HG03045 (cell line): ENCODE data around the gene LANCL3.
A peak's percentile ranks its signal among the peaks of the same experiment; 100 is the strongest.
"Not testable (repeated sequence)": the region's sequence is repeated elsewhere in the genome, so short reads cannot be mapped to it uniquely, and the experiment has no call there.

Experiments used
- ATAC-seq: cut with Tn5 transposase; IDR thresholded peaks from one replicate; pipeline ENCODE4 v1.9.1; 2021; ENCODE audit warnings: mild to moderate bottlenecking, moderate library complexity; ENCODE audit not compliant: unreplicated experiment

Gene LANCL3

GRCh38 chrX:37609727-37610126 is 38.3 kb downstream of the LANCL3 start:
- no peak for ATAC-seq

- ATAC-seq: no peak
Measured at GRCh38 chrX:37613933-37614332, 42.5 kb downstream of the LANCL3 start.

- ATAC-seq: no peak
Measured at GRCh38 chrX:37627602-37628001, 56.1 kb downstream of the LANCL3 start.

DNA sequence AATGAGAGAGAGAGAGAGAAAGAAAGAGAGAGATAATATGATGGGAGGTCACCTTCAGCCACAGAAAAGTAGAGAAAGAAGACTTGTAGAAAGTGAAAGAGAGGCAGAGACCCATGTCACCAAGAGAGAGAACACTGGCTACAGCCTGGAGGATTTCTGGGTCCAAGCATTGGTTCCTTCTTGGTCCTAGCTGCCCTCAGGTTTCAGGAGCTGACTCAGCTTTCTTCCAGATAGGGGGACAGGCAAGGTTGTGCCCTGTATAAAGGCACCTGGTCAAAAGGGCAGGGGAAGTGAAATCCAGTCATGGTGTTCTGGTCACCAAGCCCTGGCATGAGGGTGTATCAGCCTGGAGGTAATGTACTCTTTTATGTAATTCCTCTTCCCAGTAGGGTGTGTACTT is 66.6 kb downstream of the LANCL3 start:
- ATAC-seq: no peak

DNA sequence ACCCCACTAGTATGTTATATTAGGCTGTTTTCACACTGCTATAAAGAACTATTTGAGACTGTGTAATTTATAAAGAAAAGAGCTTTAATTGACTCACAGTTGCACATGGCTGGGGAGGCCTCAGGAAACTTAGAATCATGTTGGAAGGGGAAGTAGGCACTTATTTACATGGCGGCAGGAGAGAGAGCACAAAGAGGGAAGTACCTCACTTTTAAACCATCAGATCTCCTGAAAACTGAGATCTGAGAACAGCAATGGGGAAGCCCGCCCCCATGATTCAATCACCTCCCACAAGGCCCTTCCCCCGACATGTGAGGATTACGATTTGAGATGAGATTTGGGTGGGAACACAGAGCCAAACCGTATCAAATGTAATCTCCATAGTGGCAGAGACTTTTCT is 68.7 kb downstream of the LANCL3 start:
- ATAC-seq: no peak

DNA sequence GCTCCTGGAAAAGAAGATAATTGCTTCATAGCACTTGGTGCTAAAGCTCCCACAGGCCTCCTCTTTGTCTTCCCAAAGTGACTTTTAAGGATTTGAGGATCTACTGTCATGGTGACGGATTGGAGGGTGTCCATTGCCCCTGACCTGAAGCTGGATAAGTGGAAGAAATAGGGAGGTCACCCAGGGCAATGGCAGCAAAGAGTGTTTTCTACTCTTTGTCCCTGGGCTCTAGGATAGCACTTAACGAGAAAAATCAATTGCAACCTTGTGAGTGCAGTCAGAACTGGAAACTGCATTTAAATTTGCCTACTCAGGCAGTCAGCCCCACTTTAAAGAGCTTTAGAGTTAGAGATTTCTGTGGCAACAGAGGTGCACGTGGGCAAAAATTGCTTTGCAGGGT is 70.4 kb downstream of the LANCL3 start:
- no peak for ATAC-seq

DNA sequence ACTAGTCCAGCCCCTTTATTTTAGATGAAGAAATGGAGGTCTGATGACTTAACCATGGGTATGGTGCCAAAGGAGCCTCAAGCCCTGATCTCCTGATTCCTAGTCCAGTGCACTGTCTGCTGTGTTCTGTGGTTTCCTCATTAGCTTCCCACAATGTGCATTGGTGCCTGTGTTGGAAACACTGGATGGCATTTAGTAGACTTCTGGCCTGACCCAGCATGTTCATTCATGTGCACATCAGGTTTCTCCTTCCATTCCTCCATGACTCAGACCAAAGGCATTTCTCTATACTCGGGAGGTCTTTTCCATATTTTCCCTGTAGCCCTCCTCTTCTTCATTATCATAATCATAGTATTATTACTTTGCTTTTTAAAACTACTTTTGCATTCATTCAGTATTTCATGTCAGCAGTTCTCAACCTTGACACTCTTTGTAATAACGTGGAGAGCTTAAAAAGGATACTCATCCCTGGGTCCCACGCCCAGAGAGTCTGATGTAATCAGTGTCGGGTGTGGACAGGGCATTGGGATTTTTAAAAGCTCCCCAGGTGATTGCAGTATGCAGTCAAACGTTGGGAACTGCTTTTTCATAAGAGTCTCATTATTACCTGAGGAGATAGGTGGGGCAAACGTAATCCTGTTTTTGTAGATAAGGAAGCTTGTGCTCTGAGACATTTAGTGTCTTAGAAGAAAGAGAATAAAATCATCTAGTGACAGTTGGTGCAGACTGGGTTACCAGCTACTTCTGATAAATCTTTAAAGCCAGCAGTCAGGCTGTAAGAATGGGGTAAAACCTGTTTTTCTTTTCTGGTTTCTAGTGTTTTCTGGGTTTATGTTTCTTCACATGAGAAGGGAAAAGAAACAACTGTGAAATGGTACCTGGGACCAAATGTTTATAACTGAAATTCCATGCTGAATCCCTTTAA is 73.2 kb downstream of the LANCL3 start:
- ATAC-seq: no peak

GRCh38 chrX:37646254-37646653 is 74.8 kb downstream of the LANCL3 start:
- no peak for ATAC-seq

DNA sequence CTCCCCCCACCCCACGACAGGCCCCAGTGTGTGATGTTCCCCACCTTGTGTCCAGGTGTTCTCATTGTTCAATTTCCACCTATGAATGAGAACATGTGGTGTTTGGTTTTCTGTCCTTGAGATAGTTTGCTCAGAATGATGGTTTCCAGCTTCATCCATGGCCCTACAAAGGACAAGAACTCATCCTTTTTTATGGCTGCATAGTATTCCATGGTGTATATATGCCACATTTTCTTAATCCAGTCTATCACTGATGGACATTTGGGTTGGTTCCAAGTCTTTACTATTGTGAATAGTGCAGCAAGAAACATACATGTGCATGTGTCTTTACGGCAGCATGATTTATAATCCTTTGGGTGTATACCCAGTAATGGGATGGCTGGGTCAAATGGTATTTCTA is 79.4 kb downstream of the LANCL3 start:
- not testable (repeated sequence) for ATAC-seq

GRCh38 chrX:37651921-37652452 is 80.5 kb downstream of the LANCL3 start:
- ATAC-seq: no peak

DNA sequence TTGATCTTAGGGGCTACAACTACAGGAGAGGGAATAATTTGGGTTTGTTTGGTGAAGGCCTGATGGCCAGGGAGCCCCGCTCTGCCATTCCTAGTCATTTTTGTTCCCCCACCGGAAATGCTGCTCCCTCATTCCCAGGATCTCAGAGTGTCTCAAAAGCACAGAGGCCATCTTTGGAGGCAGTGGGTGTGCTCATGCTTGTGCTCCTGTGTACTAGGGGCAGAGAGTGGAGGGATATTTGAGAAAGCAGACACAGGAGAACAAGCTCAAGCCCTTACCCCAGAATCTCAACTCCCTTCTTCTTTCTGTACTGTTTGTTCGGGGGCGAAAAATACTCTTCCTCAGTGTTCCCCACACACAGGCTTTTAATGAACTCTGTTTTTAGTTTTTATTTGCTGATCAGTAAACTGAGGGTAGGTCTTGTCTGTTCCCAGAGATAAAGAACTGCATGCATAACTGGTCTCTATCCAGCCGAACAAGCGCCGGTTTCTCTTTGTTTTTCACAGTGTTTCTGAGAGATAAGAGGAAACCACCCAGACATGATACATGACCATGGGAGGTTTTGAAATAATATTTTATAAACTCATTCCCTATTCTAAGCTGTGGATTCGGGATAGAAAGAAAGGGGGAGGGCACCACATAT is 81.2 kb downstream of the LANCL3 start:
- ATAC-seq: no peak

DNA sequence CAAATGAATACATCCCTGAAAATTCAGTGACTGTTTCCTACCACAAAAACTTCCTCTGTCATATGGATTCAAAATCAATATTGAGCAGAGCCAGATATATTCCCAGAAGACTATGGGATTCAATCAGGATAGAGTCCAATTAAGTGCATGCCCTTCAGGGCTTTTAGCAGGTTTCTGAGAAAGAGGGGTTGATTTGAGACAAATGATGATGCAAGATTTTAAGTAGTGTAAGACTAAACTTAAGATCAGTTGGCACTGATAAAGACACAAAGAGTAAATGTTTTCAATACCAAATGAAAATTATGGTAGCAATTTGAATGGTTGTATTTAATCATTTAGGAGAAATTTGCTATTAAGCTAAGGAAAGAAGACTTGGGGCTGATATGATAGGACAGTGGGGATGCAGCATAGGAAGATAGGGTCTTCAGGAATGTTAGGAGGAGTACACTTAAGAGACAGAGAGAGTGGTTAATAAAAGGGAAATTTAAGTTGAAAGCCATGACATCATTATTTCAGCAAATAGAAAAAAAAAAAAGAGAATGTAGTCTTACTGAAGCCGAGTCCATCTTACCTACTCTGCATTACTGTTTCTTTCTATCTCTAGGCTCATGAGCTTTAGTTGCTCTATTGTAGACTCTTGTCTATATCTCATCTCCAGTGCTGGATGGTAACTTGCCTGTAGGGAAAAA is 82.1 kb downstream of the LANCL3 start:
- ATAC-seq: no peak

DNA sequence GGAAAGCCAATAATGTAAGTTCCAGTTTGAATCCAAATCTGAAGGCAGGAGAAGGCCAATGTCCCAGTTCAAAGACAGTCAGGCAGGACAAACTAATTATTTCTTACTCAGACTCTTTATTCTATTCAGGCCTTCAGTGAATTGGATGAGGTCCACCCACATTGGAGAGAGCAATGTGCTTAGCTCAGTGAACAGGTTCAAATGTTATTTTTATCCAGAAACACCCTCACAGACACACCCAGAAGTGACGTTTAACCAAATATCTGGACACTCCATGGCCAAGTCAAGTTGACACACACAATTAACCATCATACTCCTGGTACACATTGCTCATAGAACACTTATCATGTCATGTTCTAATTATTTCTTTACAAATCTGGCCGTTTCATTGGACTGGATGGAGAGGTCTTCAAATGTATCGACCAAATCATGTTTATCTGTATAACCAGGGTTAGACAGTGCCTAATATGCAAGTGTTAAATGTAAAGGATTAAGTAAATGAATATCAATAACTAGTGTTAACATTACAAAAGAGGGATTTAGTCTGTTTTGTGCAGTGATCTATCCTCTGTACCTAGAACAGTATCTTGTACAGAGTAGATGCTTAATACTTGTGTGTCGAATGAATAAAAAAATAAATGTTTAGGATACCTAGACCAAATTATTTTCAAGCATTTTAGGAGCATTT is 87.0 kb downstream of the LANCL3 start:
- no peak for ATAC-seq

- no peak for ATAC-seq
Measured at GRCh38 chrX:37659047-37659446, 87.6 kb downstream of the LANCL3 start.

DNA sequence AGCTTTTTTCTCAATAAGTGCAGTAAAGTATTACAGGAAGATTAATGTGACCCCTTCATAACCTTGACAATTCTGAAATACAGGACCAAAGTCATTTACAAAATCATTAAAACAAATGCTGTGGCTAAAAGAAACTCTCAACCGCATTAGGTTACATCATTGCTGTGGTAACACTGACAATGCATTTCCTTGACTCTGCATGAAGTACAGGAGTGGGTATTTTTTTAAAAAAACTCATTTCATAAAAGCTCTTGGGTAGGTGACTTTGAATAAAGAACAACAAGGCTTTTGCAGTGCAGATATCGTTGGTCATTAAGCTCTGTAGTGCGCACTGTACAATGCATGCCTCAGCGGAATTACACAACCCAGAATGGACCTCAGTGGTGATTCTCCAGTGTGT is 90.7 kb downstream of the LANCL3 start:
- no peak for ATAC-seq

GRCh38 chrX:37666516-37666915 is 95.1 kb downstream of the LANCL3 start:
- ATAC-seq: no peak

GRCh38 chrX:37667141-37667540 is 95.7 kb downstream of the LANCL3 start:
- no peak for ATAC-seq

DNA sequence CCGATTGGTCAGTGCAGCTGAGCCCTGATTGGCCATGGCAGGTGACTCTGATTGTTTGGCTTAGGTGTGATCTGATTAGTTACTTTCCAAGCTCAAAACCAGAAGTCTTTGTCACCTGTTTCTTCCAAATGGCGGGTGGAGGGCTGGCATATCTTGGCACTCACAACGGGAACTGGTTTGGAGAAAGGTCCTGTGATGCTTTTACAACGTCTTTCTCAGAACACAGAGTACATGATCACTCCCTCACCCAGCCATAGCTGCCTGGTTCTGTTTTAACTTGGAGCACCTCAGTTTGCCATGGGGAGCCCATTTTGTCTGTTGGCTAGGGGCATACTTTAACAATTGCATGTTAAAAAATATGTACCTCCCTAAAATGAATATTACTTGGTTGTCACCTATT is 101.1 kb downstream of the LANCL3 start:
- no peak for ATAC-seq

- no peak for ATAC-seq
Measured at GRCh38 chrX:37676811-37677210, 105.3 kb downstream of the LANCL3 start.

DNA sequence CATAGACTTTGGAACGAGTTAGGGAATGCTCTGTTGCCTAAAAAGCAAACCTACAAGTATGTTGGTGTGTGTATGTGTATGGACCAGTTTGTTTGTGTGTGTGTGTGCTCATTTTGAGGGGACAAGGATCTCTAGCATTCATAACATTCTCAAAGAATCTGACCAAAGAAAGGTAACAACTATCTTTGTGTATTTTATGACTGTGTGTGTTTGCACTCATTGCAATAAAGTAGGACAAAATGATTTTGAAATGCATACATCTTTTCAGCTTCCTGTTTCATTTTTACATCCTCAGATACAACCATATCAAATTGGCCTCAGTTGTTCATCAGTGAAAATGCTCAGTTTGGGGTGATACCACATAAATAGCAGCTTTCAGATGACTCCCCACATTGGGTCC is 105.8 kb downstream of the LANCL3 start:
- no peak for ATAC-seq

- ATAC-seq: peak; percentile 56
Measured at GRCh38 chrX:37677765-37678164, 106.3 kb downstream of the LANCL3 start.
